GM13977 (cell line): Measurements from ENCODE around the gene TRIM2.

Experiments
- DNase-seq: peaks from one replicate; pipeline ENCODE4 v3.0.0; 2012; ENCODE audit warnings: low spot score
- in situ Hi-C: fragments of 300-500 bp; cut with MboI; formaldehyde crosslinking; loops from one replicate; pipeline ENCODE4 v1.12.0; 2022; ENCODE audit warnings: low sequenced_read_pairs, low pct_unique_long_range_greater_than_20kb, mixed read lengths, inconsistent platforms; ENCODE audit not compliant: unreplicated experiment
- TF ChIP-seq, protein P1 (sequence below): IDR thresholded peaks from 2 replicates; pipeline ENCODE4 v1.5.1; 2012; ENCODE audit warnings: mild to moderate bottlenecking, control low read depth; ENCODE audit not compliant: insufficient read depth; ENCODE audit errors: extremely low read depth, missing control alignments

Gene TRIM2

DNA sequence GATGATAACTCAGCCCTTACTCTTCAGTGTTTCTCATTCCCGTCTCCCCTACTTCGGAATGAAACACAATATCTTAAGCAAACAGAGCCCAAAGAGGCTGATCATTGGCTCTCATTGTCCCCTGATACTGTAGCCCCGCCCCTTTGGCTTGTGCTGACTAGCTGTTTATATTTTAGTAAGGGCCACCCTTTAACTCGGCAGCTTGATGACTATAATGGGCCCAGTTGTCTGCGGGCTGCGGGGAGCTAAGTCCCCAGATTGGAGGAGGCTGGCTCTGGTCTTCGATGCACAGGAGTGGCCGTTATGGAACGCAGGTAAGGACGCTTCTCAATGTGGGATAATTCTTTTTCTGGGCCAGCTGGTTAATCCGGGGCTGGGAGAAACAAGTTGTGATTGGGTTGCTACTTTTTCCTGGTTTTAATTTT lies at the start of gene TRIM2:
Gene TRIM2 (plus strand): TSS at position 197 of the 425 bp plus-strand sequence. CDS start 88 bp downstream, at position 285.
- TF ChIP-seq, protein P1, sequence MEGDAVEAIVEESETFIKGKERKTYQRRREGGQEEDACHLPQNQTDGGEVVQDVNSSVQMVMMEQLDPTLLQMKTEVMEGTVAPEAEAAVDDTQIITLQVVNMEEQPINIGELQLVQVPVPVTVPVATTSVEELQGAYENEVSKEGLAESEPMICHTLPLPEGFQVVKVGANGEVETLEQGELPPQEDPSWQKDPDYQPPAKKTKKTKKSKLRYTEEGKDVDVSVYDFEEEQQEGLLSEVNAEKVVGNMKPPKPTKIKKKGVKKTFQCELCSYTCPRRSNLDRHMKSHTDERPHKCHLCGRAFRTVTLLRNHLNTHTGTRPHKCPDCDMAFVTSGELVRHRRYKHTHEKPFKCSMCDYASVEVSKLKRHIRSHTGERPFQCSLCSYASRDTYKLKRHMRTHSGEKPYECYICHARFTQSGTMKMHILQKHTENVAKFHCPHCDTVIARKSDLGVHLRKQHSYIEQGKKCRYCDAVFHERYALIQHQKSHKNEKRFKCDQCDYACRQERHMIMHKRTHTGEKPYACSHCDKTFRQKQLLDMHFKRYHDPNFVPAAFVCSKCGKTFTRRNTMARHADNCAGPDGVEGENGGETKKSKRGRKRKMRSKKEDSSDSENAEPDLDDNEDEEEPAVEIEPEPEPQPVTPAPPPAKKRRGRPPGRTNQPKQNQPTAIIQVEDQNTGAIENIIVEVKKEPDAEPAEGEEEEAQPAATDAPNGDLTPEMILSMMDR, result no peak
- DNase-seq, result no peak
- in situ Hi-C loops, result no loop called here

DNA sequence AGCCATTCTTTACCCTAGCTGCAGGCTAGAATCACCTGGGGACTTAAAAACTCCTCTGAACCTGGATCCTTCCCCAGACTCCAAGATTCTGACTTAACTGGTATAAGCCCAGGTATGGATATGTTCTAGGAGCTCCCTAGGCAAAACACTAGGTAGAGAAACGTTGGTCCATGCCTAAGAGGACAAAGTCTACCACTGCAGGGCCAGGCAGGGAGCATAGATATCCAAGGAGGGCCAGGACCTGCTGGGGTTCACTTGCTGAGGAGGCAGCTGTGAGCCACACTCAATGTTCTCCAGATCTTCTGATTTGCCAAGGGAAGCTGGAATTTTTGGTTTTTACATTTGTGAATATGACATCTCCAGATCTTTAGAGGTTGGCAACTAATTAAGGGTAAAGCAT lies 48.6 kb upstream of the TRIM2 start:
- in situ Hi-C loops, result no loop called here
- no peak for DNase-seq
- TF ChIP-seq, protein P1, result no peak

- in situ Hi-C loops, result no loop called here
- TF ChIP-seq, protein P1, result peak; percentile 20
- peak; percentile 20 for DNase-seq
Measured at GRCh38 chr4:153156263-153156662, 48.0 kb upstream of the TRIM2 start.

DNA sequence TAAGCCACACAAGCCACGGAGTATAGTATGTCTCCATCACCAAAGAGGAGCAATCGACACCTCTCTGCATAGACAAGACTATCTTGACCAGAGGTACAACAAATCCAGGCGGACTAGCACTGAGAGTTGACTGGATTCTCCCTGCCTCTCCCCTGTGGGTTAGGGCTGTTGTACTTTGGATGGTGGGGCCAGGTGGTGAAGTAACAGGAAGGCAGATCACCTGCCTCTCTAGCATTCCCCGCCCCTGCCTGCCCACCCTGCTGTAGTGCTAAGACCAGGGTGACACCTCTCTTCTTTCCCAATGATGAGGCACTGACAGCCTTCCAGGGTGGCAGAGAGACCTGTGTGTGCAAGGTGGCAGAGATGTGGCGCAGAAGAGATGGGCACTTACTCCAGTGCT lies 47.5 kb upstream of the TRIM2 start:
- no peak for DNase-seq
- in situ Hi-C loops, result no loop called here
- TF ChIP-seq, protein P1, result no peak

DNA sequence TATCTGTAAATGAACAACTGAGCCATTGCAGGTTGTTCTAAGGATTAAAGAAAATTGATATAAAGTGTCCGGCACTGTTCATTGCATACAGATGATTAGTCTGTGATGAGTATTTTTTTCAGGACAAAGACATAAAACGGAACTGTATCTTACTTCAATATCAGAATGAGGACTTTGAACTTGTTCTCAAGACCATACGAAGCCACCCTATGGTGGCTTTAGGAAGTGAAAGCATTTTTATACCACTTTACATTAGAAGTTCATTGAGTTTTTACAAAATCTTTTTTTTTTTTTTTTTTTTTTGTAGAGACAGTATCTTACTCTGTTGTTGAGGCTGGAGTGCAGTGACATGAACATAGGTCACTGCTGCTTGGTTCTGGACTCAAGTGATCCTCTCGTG lies 45.2 kb upstream of the TRIM2 start:
- TF ChIP-seq, protein P1, result no peak
- DNase-seq, result no peak
- in situ Hi-C loops, result no loop called here

DNA sequence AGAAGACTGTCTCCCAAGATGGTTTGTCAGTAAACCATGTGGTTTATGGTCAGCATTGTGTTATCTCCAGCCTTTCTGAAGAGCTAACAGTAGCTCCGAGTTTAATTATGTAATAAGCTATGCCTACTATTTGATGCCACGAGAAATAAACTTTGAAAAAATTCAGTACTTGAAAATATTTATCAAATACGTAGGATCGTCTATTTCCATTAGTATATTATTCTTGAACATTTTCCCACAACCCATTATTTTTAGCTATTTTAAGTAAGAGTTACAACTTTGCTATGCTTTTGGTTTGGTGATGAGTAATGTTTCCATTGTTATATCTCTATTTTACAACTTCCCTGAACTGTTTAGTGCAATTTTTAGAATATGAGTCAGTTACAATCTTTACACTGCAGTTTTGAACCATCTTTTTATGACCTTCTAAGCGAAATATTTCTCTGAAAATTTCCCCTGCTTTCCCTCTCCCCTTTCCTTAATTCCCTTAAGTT lies 44.5 kb upstream of the TRIM2 start:
- no peak for DNase-seq
- TF ChIP-seq, protein P1, result no peak
- in situ Hi-C loops, result no loop called here

DNA sequence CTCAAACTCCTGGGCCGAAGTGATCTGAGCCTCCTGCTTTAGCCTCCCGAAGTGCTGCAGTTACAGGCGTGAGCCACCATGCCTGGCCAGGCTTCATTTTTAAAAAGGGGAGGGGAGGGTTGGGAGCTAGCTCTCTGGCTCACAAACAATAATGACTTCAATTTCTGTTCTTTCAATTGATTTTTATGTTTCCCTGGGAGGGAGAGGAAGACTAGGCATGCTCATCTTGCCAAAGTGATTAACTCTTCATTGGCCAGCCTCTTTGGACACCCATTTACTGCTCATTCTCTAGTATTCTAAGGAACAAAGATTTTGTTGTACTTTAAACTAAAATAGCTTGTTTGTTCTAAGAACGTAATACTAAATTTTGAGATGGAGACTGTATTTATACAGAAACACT lies 43.4 kb upstream of the TRIM2 start:
- TF ChIP-seq, protein P1, result no peak

More for the DNA sequence above, 43.4 kb upstream of the TRIM2 start:
- DNase-seq, result no peak
- in situ Hi-C loops, result no loop called here
